T-helper 2 cell treated with Interferon-gamma antibody and Interleukin-4, amounts not matched to agents 100 ng/mL and 5 ng/mL, for 36 hours (primary cell): ENCODE measurements around the gene NME8. TPM values are rescaled to one million over a fixed set of nuclear protein-coding genes. Genes with fewer than 3 reads are reported as not detected.
"Not testable (repeated sequence)": the region's sequence is repeated elsewhere in the genome, so short reads cannot be mapped to it uniquely, and the experiment has no call there.

Experiments used
- intact Hi-C: fragments of 100-400 bp; cut with micrococcal nuclease; formaldehyde crosslinking; loops from one replicate; pipeline ENCODE4 v1.15.1; 2023
- total RNA-seq: library from RNA; stranded (reverse); gene quantifications from 2 replicates; pipeline ENCODE4 v1.2.3, GENCODE V29; 2022

NME8 gene, protein sequence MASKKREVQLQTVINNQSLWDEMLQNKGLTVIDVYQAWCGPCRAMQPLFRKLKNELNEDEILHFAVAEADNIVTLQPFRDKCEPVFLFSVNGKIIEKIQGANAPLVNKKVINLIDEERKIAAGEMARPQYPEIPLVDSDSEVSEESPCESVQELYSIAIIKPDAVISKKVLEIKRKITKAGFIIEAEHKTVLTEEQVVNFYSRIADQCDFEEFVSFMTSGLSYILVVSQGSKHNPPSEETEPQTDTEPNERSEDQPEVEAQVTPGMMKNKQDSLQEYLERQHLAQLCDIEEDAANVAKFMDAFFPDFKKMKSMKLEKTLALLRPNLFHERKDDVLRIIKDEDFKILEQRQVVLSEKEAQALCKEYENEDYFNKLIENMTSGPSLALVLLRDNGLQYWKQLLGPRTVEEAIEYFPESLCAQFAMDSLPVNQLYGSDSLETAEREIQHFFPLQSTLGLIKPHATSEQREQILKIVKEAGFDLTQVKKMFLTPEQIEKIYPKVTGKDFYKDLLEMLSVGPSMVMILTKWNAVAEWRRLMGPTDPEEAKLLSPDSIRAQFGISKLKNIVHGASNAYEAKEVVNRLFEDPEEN
- total RNA-seq, result not detected in 2 replicates

DNA sequence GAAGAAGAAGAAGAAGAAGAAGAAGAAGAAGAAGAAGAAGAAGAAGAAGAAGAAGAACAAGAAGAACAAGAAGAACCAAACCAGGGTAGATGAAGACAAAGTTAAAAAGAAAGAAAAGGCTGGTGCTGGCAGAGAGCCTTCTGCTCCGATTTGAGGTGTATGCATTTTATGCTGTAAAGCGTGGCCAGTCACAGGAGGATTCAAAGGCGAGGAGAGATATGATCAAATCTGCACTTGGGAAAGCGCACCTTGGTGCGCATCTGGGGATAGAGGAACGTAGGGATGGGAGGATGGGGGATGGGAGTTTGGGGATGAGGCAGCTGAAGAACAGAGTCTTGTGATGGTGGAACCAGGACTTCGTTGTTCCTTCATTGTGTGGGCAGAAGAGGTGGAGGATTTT, at the start of gene NME8:
NME8 (plus strand) TSS at position 301 of the 400 bp plus-strand sequence. CDS start 1,670 bp downstream, outside the sequence.
- intact Hi-C loops, result no loop called here

DNA sequence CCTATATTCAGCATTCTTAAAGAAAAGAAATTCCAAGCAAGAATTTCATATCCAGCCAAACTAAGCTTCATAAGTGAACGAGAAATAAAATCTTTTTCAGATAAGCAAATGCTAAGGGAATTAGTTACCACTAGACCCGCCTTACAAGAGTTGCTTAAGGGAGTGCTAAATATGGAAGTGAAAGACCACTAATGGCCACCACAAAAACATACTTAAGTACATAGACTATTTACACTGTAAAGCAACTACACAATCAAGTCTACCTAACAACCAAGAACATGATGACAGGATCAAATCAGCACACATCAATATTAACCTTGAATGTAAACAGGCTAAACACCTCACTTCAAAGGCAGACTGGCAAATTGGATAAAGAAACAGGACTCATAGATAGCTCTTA, 42.2 kb upstream of the NME8 start:
- intact Hi-C loops, result no loop called here

DNA sequence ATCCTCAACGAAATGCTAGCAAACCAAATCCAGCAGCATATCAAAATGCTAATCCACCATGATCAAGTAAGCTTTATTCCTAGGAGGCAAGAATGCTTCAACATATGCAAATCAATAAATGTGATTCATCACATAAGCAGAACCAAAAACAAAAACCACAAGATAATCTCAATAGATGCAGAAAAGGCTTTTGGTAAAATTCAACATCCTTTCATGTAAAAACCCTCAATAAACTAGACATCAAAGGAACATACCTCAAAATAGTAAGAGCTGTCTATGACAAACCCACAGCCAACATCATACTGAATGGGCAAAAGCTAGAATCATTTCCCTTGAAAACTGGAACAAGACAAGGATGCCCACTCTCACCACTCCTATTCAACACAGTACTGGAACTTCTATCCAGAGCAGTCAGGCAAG, 36.2 kb upstream of the NME8 start:
- intact Hi-C loops, result not testable (repeated sequence)

DNA sequence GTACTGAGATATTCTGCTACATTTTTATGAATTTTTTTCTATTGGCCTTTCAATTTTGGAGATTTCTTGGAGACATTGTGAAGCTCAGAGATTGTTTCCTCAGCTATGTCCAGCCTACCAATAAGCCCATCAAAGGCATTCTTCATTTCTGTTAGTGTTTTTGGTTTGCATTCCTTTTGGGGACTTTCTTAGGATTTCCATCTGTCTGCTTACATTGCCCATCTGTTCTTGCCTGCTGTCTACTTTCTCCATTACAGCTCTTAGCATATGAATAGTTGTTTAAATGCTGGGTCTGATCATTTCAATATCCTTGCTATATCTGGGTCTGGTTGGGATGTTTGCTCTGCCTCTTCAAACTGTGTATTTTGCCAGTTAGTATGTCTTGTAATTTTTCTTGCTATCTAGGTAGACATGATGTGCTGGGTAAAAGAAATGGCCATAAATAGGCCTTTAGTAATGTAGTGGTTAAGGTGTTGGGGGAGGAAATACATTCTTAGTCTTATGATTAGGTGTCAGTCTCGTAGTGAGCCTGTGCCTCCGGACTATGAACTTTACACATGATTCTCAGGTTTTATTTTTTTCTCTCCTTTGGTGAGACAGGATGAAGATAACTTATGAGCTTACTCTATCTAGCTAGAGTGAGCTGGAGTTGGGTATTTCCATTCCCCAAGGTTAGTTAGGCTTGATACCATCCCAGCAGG, 32.6 kb upstream of the NME8 start:
- intact Hi-C loops, result no loop called here

DNA sequence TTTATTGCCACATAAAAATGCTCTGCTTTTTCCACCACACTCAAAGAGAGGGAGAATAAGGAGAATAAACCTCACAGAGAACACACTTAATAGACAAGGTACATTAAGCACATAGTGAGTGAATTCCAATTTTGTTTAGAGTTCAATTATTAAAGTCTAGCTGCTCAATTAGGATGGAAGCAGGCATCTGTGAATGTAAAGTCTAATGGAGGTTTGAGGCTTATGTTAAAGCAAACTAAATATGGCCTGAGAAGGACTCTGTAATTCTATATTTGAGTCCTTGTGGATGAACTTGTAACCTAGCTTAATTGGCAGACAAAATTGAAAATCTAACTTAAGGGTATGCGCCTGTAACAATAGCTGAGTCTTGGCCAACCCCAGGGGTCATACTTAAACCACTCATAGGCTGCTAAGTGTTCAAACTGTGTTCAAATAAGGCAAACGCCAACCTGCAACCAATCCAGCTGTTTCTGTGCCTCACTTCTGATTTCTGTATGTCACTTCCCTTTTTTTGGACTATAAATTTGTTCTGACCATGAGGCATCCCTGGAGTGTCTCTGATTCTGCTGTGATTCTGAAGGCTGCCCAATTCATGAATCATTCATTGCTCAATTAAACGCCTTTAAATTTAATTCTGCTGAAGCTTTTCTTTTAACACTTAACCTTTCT, 31.3 kb upstream of the NME8 start:
- intact Hi-C loops, result no loop called here

DNA sequence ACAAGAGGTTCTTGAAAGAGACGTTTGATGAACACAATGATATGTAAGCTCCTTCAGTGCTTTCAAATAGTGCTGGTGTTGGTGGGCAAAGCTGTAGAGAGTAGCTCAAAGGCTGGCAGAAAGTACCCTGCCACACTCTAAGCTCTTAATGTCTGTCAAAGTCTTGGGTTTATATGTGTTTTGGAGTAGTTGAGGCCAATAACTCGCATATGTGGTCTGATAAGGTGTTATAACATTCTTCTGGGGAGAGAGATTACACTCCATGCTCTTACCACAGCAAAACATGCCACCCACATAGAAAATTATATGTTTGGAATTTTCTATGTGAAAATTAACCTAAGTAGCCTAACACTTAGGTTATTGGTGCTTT, 30.8 kb upstream of the NME8 start:
- intact Hi-C loops, result no loop called here

DNA sequence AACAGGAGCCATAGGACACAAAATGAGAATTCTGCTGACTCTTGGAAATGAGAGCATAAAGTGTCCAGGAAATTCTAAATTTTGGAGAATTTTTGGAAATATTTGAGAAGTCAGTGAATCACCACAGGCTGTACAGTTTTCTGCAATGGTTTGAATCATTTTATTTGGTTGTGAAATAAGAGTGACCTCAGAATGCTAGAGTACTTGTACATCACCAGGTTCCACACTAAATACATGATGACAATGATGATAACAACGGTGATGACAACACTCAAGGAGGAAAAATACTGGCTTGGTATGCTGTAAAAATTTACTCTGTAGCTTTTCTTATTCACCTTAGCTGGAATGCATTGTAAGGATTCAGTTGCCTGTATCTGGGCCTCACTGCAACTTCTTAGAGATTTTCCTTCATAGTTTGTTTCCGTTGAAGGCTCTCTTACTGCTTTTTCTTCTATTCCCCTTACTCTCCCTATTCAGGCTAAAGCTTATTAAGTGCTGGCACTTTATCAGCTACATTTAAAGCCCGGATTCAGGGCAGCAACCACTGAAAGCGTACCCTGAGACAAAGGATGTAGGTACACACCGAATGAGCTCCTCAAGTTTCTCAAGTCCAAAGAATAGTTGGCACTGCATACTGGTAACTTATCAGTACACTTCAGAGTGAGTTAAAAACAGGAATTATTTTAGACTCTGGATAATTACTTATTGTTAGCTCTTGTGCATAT, 30.2 kb upstream of the NME8 start:
- intact Hi-C loops, result no loop called here

DNA sequence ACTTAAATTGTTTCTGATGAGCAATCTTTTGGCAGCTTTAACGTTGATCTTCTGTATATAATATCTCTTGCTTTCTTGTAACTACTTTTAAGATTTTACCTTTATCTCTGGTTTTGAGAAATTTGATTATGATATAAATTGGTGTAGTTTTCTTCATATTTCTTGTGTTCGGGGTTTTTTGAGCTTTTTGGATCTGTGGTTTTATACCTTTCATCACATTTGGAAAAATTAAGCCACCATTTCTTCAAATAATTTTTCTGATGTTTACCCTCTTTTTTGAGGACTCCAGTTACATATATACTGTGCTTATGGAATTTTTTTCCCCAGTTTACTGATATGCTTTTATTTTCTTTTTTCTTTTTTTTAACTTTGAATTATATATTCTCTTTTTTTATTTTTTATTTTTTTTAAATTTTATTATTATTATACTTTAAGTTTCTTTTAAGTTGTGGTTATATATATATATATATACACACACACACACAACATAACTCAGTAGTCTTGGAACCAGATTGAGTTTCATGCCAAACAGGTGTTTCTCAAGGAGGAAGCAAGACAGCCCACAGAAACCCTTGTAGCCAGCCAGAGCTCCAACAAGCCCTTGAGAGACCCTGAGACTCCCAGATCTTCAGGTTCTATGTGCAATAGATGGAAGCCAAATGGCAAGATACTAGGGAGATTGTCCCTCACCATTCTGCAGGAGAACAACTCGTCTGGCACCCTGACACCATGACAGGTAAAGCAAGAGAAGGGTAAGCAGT, 27.5 kb upstream of the NME8 start:
- intact Hi-C loops, result no loop called here

DNA sequence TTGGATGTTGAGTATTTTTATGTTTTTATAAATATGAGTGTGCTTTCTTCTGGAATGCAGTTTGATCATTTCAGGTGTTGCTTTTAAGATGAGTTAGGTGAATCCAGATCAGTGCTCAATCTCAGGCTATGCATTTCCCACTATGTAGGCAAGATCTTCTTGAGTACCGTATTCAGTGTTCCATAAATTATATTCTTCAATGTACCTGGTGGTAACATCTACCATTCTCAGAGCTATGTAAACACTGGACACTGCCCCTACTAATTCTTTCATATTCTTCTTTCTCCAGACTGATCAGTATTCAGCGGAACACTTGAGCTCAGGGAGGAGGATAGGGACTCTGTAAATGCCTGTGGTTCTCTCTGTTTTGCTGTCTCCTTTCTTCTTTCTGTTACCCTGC, 25.5 kb upstream of the NME8 start:
- intact Hi-C loops, result no loop called here

DNA sequence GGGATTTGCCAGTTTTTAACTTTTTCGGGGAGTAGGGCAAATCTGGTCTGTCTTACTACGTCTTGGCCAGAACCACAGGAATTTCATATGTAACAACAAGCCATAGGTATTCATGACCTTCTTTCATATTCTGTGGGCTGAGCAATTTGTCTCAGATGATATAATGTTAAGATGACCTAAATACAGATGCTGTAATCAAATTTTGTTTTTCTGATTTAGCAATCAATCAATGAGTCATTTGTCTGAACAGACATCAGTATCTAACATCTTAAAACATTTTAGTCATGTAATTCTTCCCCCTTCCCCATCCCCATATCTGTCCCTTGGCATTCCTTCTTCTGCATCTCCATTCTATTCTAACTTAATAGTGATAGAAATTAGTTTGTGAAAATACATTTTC, 24.8 kb upstream of the NME8 start:
- intact Hi-C loops, result no loop called here

DNA sequence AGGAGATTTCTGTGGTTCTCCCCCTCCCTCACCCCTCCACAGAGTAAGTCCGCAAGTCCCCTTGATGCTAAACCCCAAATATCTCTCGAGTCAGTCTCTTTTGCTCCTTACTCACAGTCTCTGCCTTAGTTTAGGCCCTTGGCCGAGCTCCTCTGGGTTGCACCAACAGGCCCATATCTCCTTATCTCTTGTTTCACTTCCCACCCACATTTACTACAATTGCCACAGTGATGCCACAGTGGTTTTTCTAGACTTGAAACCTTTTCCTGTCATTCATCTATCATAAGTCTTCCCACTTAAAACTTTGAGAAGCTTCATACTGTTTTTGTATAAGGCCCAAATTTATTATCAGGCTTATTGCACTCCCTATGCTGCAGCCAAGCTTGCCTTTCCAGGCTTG, 23.4 kb upstream of the NME8 start:
- intact Hi-C loops, result no loop called here

DNA sequence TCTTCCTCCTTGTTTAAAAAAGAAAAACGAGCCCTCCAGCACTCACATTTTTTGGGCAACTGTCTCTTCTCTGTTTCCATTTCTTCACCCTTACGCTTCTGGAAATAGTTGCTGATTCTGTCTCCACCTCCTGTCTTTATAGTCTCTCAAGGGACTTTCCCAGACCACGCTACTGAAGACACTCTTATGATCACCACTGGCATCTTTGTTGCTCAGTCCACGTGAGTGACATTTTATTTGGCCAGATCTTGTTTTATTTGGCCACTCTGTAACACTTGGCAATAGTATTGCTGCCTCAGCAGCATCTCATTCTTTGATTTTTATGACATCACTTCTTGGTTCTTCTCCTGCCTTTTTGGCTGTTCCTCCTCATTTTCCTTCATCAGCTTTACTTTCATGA, 21.6 kb upstream of the NME8 start:
- intact Hi-C loops, result no loop called here

DNA sequence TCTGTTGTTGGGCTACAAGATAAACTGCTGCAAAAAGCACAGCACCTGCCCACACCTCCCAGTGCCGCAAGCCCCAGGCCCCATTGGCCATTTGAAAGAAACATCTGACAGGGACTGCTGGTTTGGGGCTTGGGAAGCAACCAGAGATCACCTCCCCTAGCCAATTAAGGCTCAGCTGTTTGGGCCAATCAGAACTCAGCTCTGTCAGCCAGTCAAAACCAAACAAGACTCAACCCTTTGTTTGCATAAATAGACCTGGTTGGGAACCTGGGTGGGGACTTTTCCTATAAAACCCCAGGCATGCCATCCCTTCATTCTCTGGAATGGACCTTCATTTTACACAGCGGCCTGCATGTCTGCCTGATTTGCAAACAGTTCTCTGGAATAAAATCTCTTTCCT, 17.2 kb upstream of the NME8 start:
- intact Hi-C loops, result no loop called here

DNA sequence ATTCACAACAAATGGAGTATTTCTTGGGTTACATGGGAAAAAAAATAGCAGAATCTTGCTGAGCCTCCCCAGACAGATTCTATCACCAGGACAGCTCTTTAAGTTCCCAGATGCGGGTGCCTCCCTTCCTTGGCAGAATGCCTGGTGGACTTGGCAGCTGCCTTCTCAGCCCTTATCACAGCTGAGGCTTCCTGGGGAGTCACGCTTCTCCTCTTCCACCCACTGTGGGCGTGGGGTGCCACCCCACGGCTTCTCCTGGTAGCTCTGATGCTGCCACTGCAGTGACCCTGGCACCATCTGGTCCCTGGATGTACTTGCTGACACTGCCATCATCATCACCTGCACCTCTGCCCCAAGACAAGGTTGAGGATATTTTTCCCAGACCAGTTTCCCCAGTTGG, 16.2 kb upstream of the NME8 start:
- intact Hi-C loops, result loop anchor here (2.0 kb wide), 1 partner anchor 623 kb away; no protein-coding TSS in a partner anchor

DNA sequence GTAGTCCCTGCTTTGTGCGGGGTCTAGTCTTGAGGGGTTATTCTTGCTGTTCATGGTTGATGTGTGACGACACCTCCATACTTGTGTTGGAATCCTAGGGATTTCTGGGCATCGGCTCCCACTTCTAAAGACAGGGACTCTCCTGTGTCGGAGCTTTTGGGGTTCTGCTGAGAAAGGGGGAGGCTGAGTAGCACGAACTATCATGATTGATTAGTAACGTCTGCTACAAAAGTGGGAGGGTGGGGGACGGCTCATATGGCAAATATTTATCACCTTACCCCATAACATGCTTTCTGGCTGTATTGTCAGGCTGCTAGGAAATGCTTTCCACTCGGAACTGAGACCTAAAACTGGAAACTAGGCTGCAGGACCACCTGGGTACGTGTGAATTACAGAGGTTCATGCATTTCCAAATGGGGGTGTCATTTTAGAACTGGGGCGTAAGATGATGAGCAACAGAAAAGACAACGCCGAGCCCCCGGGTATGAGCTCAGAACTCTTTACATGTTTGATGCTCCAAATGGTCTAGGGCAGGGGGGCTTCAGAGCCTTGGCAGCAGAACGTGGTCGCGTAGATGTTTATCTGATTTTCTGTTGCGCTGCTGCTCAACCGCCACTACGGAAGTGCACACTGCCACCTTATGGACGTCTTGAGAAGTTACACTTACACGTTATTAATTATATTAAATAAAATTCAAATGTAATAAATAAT, 15.1 kb upstream of the NME8 start:
- intact Hi-C loops, result loop anchor here (2.0 kb wide), 1 partner anchor 624 kb away; no protein-coding TSS in a partner anchor

DNA sequence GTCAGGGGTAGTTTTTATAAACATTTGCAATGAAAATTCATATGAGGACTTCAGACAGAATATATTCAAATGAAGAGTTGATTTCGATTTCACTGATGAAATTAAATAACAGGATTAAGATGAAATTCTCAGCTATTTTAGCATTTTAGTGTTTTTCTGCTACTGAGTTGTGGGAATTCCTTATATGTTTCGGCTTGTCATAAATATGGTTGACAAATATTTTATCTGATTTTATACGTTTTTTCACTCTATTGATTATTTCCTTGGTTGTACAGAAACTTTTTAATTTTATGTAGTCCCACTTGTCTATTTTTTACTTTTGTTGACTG, 14.6 kb upstream of the NME8 start:
- intact Hi-C loops, result loop anchor here (2.0 kb wide), 1 partner anchor 625 kb away; no protein-coding TSS in a partner anchor

DNA sequence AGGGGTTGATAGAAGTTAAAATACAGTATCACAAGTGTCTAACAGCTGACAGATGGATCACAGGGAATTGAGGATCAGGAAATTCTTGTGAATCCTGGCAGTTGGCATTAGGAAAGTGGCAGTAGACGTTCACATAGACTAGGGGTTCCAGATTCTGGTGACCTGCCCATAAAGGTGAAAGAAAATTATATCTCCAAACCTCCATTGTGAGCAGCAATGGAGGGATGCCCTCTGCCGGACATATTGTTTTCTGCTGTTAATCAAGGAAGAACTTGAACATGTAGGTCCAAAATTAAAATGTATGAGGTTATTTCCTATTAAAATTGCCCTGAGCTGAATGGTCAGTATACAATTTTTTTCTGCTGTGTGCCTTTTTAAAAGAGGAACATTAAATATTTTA, 5.1 kb downstream of the NME8 start:
- intact Hi-C loops, result no loop called here

DNA sequence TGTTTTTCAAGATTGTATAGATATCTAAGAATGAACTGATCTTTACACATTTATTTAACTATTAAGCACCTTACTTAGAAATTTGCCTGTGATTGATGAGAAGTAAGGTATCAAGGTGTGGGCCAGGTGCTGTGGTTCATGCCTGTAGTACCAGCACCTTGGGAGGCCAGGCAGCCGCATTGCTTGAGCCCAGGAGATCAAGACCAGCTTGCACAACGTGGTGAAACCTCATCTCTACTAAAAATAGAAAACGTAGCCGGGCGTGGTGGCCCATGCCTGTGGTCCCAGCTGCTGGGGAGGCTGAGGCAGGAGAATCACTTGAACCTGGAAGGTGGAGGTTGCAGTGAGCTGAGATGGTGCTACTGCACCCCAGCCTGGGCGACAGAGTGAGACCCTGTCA, 33.7 kb downstream of the NME8 start:
- intact Hi-C loops, result no loop called here

DNA sequence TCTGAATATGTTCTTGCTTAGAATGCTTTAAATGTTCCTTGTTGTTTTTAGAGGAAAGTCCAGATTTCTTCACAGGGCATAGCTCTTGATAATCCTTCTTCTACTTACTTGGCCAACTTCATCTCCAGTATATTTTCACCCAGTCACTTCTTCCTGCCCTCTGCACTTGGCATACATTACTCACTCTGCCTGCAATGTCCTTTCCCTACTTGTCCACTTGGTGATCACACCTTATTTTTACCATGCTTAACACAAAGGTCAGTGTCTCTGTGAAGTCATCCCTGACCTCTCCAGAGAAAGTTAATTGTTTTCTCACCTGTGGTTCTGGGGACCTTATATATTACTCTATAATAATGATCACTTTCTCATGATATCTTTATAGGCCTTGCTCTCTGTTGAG, 45.0 kb downstream of the NME8 start:
- intact Hi-C loops, result no loop called here

DNA sequence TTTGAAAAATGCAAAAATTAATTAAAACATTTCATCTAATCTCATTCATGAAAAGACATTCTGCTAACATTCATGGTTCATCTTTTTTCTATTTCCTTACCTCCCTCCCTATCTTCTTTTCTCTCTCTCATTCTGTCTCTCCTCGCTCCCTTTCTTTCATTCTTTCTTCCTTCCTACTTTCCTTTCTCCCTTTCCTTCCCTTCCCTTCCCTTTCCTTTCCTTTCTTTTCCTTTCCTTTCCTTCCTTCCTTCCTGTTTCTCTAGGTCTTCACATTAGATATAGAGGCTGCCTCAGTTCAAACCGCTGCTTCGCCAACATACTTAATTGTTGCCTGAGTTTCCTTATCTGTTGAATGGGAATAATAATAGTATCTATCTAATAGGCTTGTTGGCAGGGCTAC, 46.3 kb downstream of the NME8 start:
- intact Hi-C loops, result no loop called here
